ENCODE results near the gene LPP. TPM values are rescaled to one million over a fixed set of nuclear protein-coding genes. Genes with fewer than 3 reads are reported as not detected.

LPP gene
- total RNA-seq, 4 donors from 2014 or later, result 56.0 to 65.7 (median 58.1) TPM

DNA sequence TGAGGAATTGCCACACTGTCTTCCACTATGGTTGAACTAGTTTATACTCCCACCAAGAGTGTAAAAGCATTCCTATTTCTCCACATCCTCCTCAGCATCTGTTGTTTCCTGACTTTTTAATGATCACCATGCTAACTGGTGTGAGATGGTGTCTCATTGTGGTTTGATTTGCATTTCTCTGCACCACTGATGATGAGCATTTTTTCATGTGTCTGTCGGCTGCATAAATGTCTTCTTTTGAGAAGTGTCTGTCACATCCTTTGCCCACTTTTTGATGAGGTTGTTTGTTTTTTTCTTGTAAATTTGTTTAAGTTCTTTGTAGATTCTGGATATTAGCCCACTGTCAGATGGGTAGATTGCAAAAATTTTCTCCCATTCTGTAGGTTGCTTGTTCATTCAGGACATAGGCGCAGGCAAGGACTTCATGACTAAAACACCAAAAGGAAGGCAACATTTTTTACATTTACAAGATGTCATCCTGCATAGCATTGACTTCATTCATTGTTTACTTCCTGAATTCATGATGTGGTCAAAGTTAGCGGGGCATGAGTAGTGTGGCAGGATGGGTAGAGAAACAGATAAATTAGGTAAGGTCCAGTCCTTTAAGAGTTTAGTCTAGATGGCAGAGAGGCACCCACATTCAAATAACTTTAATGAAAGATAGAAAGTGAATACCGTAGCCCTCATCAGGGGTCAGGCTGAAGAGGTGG is 45.1 kb upstream of the LPP start:
- in situ Hi-C loops (cut with MboI; ENCODE audit: low sequenced_read_pairs in 4 of 4), result no loop called here
- intact Hi-C loops (cut with DNase I; ENCODE audit: low total_unique reads), result no loop called here
- TF ChIP-seq, protein P1, sequence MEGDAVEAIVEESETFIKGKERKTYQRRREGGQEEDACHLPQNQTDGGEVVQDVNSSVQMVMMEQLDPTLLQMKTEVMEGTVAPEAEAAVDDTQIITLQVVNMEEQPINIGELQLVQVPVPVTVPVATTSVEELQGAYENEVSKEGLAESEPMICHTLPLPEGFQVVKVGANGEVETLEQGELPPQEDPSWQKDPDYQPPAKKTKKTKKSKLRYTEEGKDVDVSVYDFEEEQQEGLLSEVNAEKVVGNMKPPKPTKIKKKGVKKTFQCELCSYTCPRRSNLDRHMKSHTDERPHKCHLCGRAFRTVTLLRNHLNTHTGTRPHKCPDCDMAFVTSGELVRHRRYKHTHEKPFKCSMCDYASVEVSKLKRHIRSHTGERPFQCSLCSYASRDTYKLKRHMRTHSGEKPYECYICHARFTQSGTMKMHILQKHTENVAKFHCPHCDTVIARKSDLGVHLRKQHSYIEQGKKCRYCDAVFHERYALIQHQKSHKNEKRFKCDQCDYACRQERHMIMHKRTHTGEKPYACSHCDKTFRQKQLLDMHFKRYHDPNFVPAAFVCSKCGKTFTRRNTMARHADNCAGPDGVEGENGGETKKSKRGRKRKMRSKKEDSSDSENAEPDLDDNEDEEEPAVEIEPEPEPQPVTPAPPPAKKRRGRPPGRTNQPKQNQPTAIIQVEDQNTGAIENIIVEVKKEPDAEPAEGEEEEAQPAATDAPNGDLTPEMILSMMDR (IDR thresholded peaks at IDR 0.05 in 4 of 5, conservative IDR thresholded peaks at IDR 0.05 in 1 of 5), result no peak
- no peak for TF ChIP-seq POLR2A (IDR thresholded peaks at IDR 0.05)

DNA sequence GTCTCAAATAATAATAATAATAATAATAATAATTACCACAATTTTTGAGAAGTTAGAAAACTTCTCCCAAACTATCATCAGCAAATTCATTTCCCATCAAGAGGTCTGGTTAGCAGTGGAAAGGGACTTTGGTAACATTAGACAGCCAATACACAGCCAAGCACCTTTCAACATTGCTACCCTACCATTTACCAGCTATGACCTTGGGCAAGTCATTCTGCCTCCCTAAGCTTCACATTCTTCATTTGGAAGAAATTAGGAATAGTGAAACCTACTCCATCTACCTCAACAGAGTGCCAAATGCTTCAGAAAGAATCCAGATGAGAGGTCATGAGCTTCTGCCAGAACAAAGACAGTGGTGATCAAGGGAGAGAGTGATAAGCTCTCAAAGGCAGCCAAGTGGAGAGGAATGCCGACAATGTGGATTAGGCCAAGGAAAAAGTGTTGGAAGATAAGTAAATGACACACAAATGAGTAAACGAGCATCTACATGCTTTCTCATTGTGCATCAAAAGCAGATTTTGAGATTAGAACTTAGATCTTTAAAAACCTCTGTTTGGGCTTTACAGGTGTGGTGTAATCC is 42.9 kb upstream of the LPP start:
- H3K4me3 ChIP-seq, result no peak overlapping the region
- H3K4me1 ChIP-seq, result no peaks in the 10 kb centered on the region
- in situ Hi-C loops (cut with MboI; ENCODE audit: low sequenced_read_pairs in 4 of 4) (no loop called here), intact Hi-C loops (cut with DNase I; ENCODE audit: low total_unique reads) (no loop called here)
- no peaks in the 10 kb centered on the region for H3K36me3 ChIP-seq
- no peak for TF ChIP-seq POLR2A (IDR thresholded peaks at IDR 0.05)
- TF ChIP-seq, protein P1 (IDR thresholded peaks at IDR 0.05 in 4 of 5, conservative IDR thresholded peaks at IDR 0.05 in 1 of 5), result no peak
- ATAC-seq (no peak), DNase-seq (no peak)
- H3K27me3 ChIP-seq, result no peaks in the 10 kb centered on the region
- H3K9me3 ChIP-seq, result no peaks in the 10 kb centered on the region
- H3K27ac ChIP-seq, result no peak overlapping the region

More for the DNA sequence above, 45.1 kb upstream of the LPP start:
- DNase-seq (no peak), ATAC-seq (no peak)
- H3K4me3 ChIP-seq, result no peak overlapping the region
- no peaks in the 10 kb centered on the region for H3K27me3 ChIP-seq
- no peaks in the 10 kb centered on the region for H3K36me3 ChIP-seq
- no peak overlapping the region for H3K27ac ChIP-seq
- H3K9me3 ChIP-seq, result no peaks in the 10 kb centered on the region
- H3K4me1 ChIP-seq, result no peaks in the 10 kb centered on the region

DNA sequence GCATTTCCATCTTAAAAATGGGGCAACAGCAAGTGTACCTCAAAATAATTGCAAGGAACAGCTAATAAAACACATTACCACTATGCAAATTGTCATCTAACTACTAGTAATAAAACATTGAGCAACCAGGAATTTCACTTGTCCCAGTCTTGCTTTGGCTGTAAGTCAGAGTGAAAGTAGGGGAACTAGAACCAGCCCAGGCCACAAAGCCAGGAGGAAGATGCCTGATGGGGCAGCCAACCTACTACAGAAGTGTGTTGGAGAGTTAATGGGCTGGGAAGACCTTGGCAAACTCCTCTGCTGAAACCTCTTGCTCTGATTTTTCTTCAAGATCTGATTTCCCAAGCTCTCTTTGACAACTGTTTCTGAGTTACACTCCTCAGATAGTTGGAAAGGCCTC is 40.2 kb upstream of the LPP start:
- H3K36me3 ChIP-seq, result no peaks in the 10 kb centered on the region
- DNase-seq, result peak in 1 of 2 donors; percentile 39
- H3K4me1 ChIP-seq, result no peaks in the 10 kb centered on the region
- no peaks in the 10 kb centered on the region for H3K9me3 ChIP-seq
- H3K4me3 ChIP-seq, result no peak overlapping the region
- peak in 1 of 2 donors; percentile 24 for ATAC-seq
- in situ Hi-C loops (cut with MboI; ENCODE audit: low sequenced_read_pairs in 4 of 4) (no loop called here), intact Hi-C loops (cut with DNase I; ENCODE audit: low total_unique reads) (no loop called here)
- peak overlapping the region in 1 of 4 donors; percentile 3 for H3K27ac ChIP-seq
- TF ChIP-seq, protein P1 (IDR thresholded peaks at IDR 0.05 in 4 of 5, conservative IDR thresholded peaks at IDR 0.05 in 1 of 5), result no peak
- no peak for TF ChIP-seq POLR2A (IDR thresholded peaks at IDR 0.05)
- no peaks in the 10 kb centered on the region for H3K27me3 ChIP-seq

DNA sequence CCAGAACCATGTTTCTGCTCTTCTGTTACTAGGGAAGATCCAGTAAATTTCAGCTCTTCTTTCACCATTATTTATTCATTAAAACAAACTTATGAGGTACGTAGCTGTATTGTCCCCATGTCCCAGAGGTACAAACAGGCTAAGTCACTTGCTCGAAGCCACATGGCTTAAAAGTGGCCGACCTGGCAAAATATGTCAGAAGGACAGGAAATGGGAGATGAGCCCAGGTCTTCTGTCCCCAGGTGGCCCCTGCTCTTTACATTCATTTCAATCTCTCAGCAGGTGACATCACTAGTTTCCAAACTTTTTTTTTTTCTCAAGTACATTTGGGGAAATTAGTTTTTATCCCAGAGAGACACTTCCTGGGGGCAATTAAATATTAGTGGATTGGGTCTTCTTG is 34.1 kb upstream of the LPP start:
- TF ChIP-seq POLR2A (IDR thresholded peaks at IDR 0.05), result no peak
- TF ChIP-seq, protein P1 (IDR thresholded peaks at IDR 0.05 in 4 of 5, conservative IDR thresholded peaks at IDR 0.05 in 1 of 5), result no peak
- in situ Hi-C loops (cut with MboI; ENCODE audit: low sequenced_read_pairs in 4 of 4), result no loop called here
- no peaks in the 10 kb centered on the region for H3K36me3 ChIP-seq
- no peak overlapping the region for H3K4me3 ChIP-seq
- ATAC-seq, result no peak
- H3K27ac ChIP-seq, result no peak overlapping the region
- H3K9me3 ChIP-seq, result no peaks in the 10 kb centered on the region
- no peaks in the 10 kb centered on the region for H3K27me3 ChIP-seq
- H3K4me1 ChIP-seq, result peaks cover 16 to 23% of the 10 kb centered on the region in 2 donors
- intact Hi-C loops (cut with DNase I; ENCODE audit: low total_unique reads), result no loop called here
- DNase-seq, result no peak

Measured in gastrocnemius medialis (tissue), 4 donors.